Heart left ventricle (tissue), 16 donors: ENCODE results near the gene CCN2. TPM values are rescaled to one million over a fixed set of nuclear protein-coding genes. Genes with fewer than 3 reads are reported as not detected.

Experiments used
- ATAC-seq, 4 donors: fragments of 200-7000 bp; cut with Tn5 transposase; one replicate each; pipeline ENCODE4 v1.9.1; 2020 to 2022; ENCODE audit warnings: moderate library complexity in 4 of 4, mild to moderate bottlenecking in 3 of 4, moderate number of reproducible peaks in 1 of 4
- DNase-seq, 5 donors: peaks; one replicate each; pipeline ENCODE4 v3.0.0-alpha.2; 2020
- H3K27ac ChIP-seq, 12 donors: fragments of 200-600 bp; sonication (generic) in 4 of 12; one replicate each; pipeline versions ENCODE4 v1.5.0 to v1.8.0; 2016 to 2022; ENCODE audit warnings: mild to moderate bottlenecking in 2 of 12
- H3K27me3 ChIP-seq, 9 donors: fragments of 200-600 bp; sonication (generic) in 2 of 9; one replicate each; pipeline versions ENCODE4 v1.5.1 to v1.8.0; 2016 to 2022; ENCODE audit warnings: mild to moderate bottlenecking in 3 of 9
- H3K36me3 ChIP-seq, 9 donors: fragments of 200-600 bp; sonication (generic) in 2 of 9; one replicate each; pipeline versions ENCODE4 v1.5.0 to v1.8.0; 2018 to 2022; ENCODE audit warnings: mild to moderate bottlenecking in 2 of 9
- H3K4me1 ChIP-seq, 12 donors: fragments of 200-600 bp; sonication (generic) in 4 of 12; one replicate each; pipeline versions ENCODE4 v1.5.0 to v1.8.0; 2016 to 2022; ENCODE audit warnings: mild to moderate bottlenecking in 3 of 12
- H3K4me3 ChIP-seq, 12 donors: fragments of 200-600 bp; sonication (generic) in 4 of 12; one replicate each; pipeline versions ENCODE4 v1.5.0 to v1.8.0; 2017 to 2022; ENCODE audit warnings: mild to moderate bottlenecking in 9 of 12, moderate library complexity in 4 of 12
- H3K9me3 ChIP-seq, 12 donors: fragments of 200-600 bp; sonication (generic) in 4 of 12; one replicate each; pipeline versions ENCODE4 v1.5.0 to v1.8.0; 2016 to 2022; ENCODE audit warnings: mild to moderate bottlenecking in 1 of 12
- POLR2A ChIP-seq, 2 donors: fragments of 450-650 bp; IDR thresholded peaks; one replicate each; pipeline ENCODE4 v1.6.1; 2017; ENCODE audit warnings: antibody characterized with exemption in 2 of 2, mild to moderate bottlenecking in 2 of 2, moderate library complexity in 2 of 2
- WGBS, 4 donors: extraction: QIAGEN DNeasy Blood & Tissue Kit in 2 of 4; methylation state at CpG; one replicate each; pipeline versions ENCODE4 v1.1.5 to v1.1.7; 2013 to 2018; 5-methylcytosine and 5-hydroxymethylcytosine counted together
- intact Hi-C, 10 donors: fragments of 100-400 bp; cut with DNase I; formaldehyde crosslinking; loops; one replicate each; pipeline versions ENCODE4 v1.11.1 to v1.14.2; 2022
- polyA plus RNA-seq, 2 donors: library from polyadenylated mRNA; stranded (reverse); fragments of 200-250 nt; gene quantifications; one replicate each; pipeline ENCODE4 v1.2.3, GENCODE V29; 2013
- total RNA-seq, 9 donors: library from RNA; depleted of rRNA in 2 of 9; stranded (reverse); fragments of >200 nt in 2 of 9; fragmentation: NEBNext Ultra II Directional in 3 of 9; extraction: Animal tissue kit (Norgen Biotek cat#: 25700) in 3 of 9; gene quantifications; one replicate each; pipeline versions ENCODE4 v1.1.0 to v1.2.4, GENCODE V29; 2016 to 2023
- TF ChIP-seq, protein P1 (sequence below), 12 donors: fragments of 200-600 bp; sonication (generic) in 4 of 12; IDR thresholded peaks; one replicate each; pipeline versions ENCODE4 v1.5.0 to v1.8.0; 2018 to 2022; ENCODE audit warnings: antibody characterized with exemption in 12 of 12, mild to moderate bottlenecking in 5 of 12
- donor health status: ischemic (EF 13 %, LVEDD 7.1; RV severe dilation, severe dysfunction).
- donor health status: healthy with polysubstance abuse.
- donor health status: DM: no; HTN: yes; CAD: no.
- donor health status: DM: no; HTN: no; CAD: no.
- donor health status: ischemic (EF 25% LVEDD 6.9; RV normal size, moderate dysfunction).
- donor health status: ischemic (EF 25% LVEDD 5.7; RV mildly dilated, moderate dysfunction).
- donor health status: healthy.
- donor health status: DM: yes; HTN: yes; CAD: no.
- donor health status: ischemic (EF 35%, LVEDD 5.7; RV mildly dilated, moderate dysfunction).
- donor health status: nonischemic (EF 11% LVEDD 7.7; RV severe dilation, severe dysfunction).
- donor health status: DM: yes; HTN: yes; CAD: no.
- donor health status: PGD.
- donor health status: ischemic (EF 29% LVEDD 5.4; RV normal size, mild dysfunction).
- donor health status: nonischemic (EF 23%, LVEDD 6.1; RV moderate dilation, normal function).

The CCN2 gene
- total and polyA plus RNA-seq, 11 donors = 7.8 to 90.7 (median 39.0) TPM

DNA sequence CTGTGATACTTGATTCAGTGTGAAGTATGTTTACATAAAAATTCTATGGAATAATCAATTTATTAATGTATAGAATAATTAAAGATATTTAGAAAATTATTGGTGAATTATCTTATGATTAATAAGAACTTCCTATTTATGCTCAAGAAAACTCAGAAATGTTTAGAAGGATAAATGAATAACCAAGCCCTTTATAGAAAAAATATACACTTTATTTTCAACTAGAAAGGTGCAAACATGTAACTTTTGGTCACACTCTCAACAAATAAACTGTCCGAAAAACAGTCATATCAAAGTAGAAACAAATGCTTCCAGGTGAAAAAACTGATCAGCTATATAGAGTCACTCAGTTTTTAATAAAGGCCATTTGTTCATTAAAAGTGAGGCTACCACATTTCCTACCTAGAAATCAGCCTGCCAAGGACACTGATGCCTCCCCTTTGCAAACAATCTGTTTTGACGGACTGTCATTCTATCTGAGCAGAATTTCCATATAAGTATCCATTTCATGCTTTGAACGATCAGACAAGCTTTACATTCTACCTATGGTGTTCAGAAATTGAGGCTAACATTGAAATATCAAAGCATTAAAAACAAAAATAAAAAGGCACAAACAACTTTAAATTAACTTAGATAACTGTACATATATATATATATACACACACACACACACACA, 3.0 kb downstream of the CCN2 start:
- WGBS, 4 donors = 72 to 82% (median 74%) methylated on average over 3 of the region's 3 CpGs
- peaks cover 0 to 21% (median 0%) of the 10 kb centered on the region in 9 donors for H3K27me3 ChIP-seq
- no peaks in the 10 kb centered on the region for H3K9me3 ChIP-seq
- TF ChIP-seq, protein P1, sequence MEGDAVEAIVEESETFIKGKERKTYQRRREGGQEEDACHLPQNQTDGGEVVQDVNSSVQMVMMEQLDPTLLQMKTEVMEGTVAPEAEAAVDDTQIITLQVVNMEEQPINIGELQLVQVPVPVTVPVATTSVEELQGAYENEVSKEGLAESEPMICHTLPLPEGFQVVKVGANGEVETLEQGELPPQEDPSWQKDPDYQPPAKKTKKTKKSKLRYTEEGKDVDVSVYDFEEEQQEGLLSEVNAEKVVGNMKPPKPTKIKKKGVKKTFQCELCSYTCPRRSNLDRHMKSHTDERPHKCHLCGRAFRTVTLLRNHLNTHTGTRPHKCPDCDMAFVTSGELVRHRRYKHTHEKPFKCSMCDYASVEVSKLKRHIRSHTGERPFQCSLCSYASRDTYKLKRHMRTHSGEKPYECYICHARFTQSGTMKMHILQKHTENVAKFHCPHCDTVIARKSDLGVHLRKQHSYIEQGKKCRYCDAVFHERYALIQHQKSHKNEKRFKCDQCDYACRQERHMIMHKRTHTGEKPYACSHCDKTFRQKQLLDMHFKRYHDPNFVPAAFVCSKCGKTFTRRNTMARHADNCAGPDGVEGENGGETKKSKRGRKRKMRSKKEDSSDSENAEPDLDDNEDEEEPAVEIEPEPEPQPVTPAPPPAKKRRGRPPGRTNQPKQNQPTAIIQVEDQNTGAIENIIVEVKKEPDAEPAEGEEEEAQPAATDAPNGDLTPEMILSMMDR (IDR thresholded peaks at IDR 0.05) = no peak
- no peak for TF ChIP-seq POLR2A (IDR thresholded peaks at IDR 0.05)
- DNase-seq = no peak
- H3K27ac ChIP-seq = peak overlapping the region in 10 of 12 donors; percentile 77 to 98 (median 91)
- H3K36me3 ChIP-seq = peaks cover 0 to 21% (median 4%) of the 10 kb centered on the region in 9 donors
- intact Hi-C loops = loop anchor here in 1 of 10 donors (5.0 kb wide), 1 partner anchor 259 kb away; no protein-coding TSS in a partner anchor
- no peak for ATAC-seq
- peaks cover 0 to 19% (median 9%) of the 10 kb centered on the region in 12 donors for H3K4me1 ChIP-seq
- peak overlapping the region in 10 of 12 donors; percentile 43 to 88 (median 69) for H3K4me3 ChIP-seq

DNA sequence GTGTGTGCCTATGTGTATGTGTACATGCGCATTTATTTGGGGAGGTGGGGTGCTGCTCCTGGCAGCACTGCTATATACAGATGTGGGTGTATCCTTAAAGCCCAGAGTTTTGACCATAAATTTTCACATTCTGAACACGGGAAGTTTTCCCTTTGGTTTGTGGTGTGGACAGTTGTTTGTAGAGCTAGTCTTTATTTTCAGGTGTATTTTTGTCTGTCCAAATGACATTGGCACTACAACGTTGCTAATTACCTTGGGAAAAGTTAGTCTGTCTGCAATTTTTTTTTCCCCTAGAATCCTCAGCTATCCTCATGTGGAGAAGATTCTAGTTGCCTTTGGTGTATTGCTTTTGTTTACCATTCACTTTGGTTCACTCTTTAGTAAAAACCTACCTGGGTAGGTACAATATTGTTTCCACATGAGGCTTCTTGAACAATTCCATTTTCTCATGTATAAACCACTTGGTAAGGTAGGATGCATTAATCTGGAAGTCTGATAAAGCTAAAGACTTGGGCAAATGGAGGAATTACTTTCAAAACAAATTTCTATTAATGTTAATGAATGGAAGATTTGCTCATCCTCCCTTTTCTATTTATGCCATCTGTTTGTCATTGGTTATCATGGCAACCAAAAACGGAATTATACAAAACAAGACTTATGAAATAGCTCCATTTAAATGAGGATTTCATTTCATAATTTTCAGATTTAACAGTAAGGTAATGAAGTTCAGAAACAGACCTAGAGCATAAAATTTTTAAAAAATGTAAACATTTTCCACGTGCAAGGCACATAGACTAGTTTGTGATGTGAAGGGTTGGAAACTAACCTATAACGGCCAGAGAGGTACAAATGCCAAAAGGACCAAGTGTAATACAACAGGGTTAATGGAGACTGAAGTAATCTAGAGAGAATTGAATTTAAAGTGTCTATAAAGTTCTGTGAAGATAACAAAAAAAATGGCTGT, 3.9 kb downstream of the CCN2 start:
- TF ChIP-seq, protein P1 (IDR thresholded peaks at IDR 0.05) = no peak
- TF ChIP-seq POLR2A (IDR thresholded peaks at IDR 0.05) = no peak
- H3K4me1 ChIP-seq = peaks cover 0 to 18% (median 9%) of the 10 kb centered on the region in 12 donors
- H3K4me3 ChIP-seq = peak overlapping the region in 6 of 12 donors; percentile 63 to 88 (median 73)
- WGBS, 4 donors = 67 to 74% (median 70%) methylated on average over 6 of the region's 6 CpGs
- no peak for DNase-seq
- intact Hi-C loops = loop anchor here in 1 of 10 donors (5.0 kb wide), 1 partner anchor 260 kb away; no protein-coding TSS in a partner anchor
- ATAC-seq = no peak
- peak overlapping the region in 5 of 12 donors; percentile 89 to 98 (median 94) for H3K27ac ChIP-seq
- peaks cover 0 to 21% (median 4%) of the 10 kb centered on the region in 9 donors for H3K36me3 ChIP-seq
- H3K9me3 ChIP-seq = no peaks in the 10 kb centered on the region
- peaks cover 0 to 21% (median 0%) of the 10 kb centered on the region in 9 donors for H3K27me3 ChIP-seq

- ATAC-seq (no peak), DNase-seq (no peak)
- H3K9me3 ChIP-seq = no peaks in the 10 kb centered on the region
- WGBS, 4 donors = 89 to 93% (median 93%) methylated on average over 5 of the region's 5 CpGs
- H3K27me3 ChIP-seq = peaks cover 0 to 21% (median 0%) of the 10 kb centered on the region in 9 donors
- intact Hi-C loops = loop anchor here in 1 of 10 donors (5.0 kb wide), 1 partner anchor 261 kb away; no protein-coding TSS in a partner anchor
- peaks cover 0 to 21% (median 4%) of the 10 kb centered on the region in 9 donors for H3K36me3 ChIP-seq
- H3K27ac ChIP-seq = peak overlapping the region in 1 of 12 donors; percentile 98
- H3K4me1 ChIP-seq = peaks cover 0 to 13% (median 2%) of the 10 kb centered on the region in 12 donors
- TF ChIP-seq, protein P1 (IDR thresholded peaks at IDR 0.05) = no peak
- no peak for TF ChIP-seq POLR2A (IDR thresholded peaks at IDR 0.05)
- H3K4me3 ChIP-seq = peak overlapping the region in 2 of 12 donors; percentile 76 to 82
These were observed 4.7 kb downstream of the CCN2 start for GRCh38 chr6:131946404-131946991.
